Body of pancreas (tissue), 4 donors: ENCODE measurements around the gene LRRC56. TPM values are rescaled to one million over a fixed set of nuclear protein-coding genes. Genes with fewer than 3 reads are reported as not detected.

Experiments used
- ATAC-seq: fragments of 150-250 bp; one replicate; pipeline ENCODE4 v1.9.1; 2016
- DNase-seq, 4 donors: peaks; one replicate each; pipeline ENCODE4 v3.0.0-alpha.2; 2019
- H3K27ac ChIP-seq, 4 donors: fragments of 200-600 bp; sonication (generic); 1 replicate in 3 of 4; 2 replicates in 1 of 4; pipeline versions ENCODE4 v1.5.1 to v1.6.1; 2016 to 2019; ENCODE audit warnings: mild to moderate bottlenecking in 1 of 4, mixed read lengths in 1 of 4, moderate library complexity in 1 of 4
- H3K27me3 ChIP-seq, 2 donors: fragments of 200-600 bp; sonication (generic); one replicate each; pipeline ENCODE4 v1.6.0; 2016; ENCODE audit warnings: mild to moderate bottlenecking in 1 of 2
- H3K36me3 ChIP-seq, 2 donors: fragments of 200-600 bp; sonication (generic); replicated peaks in 1 of 2; 2 replicates each; pipeline ENCODE4 v1.5.1; 2016; ENCODE audit warnings: low read depth in 2 of 2; ENCODE audit not compliant: insufficient read depth in 1 of 2
- H3K4me1 ChIP-seq: fragments of 200-600 bp; sonication (generic); one replicate; pipeline ENCODE4 v1.6.0; 2016
- H3K4me3 ChIP-seq, 2 donors: fragments of 200-600 bp; sonication (generic); 1 replicate in 1 of 2; 2 replicates in 1 of 2; pipeline ENCODE4 v1.5.1; 2016 to 2019
- H3K9me3 ChIP-seq, 3 donors: fragments of 200-600 bp; sonication (generic); 1 replicate in 2 of 3; 2 replicates in 1 of 3; pipeline ENCODE4 v1.5.1; 2016
- POLR2A ChIP-seq, 3 donors: fragments of 450-650 bp; IDR thresholded peaks; one replicate each; pipeline ENCODE4 v1.6.1; 2016; ENCODE audit warnings: antibody characterized with exemption in 3 of 3, mild to moderate bottlenecking in 2 of 3
- WGBS, 2 donors: methylation state at CpG; one replicate each; pipeline ENCODE4 v1.1.5; 2017; 5-methylcytosine and 5-hydroxymethylcytosine counted together
- intact Hi-C: fragments of 100-400 bp; cut with DNase I; formaldehyde crosslinking; loops from one replicate; pipeline ENCODE4 v1.15.1; 2023
- total RNA-seq, 2 donors: library from RNA; depleted of rRNA; stranded (reverse); fragments of >200 nt; gene quantifications; one replicate each; pipeline ENCODE4 v1.1.0, GENCODE V29; 2016
- TF ChIP-seq, protein P1 (sequence below), 7 experiments: fragments of 450-650 bp in 4 of 7; fragments of 200-600 bp in 3 of 7; sonication (generic) in 3 of 7; IDR thresholded peaks; one replicate each; pipeline ENCODE4 v1.5.1; 2016 to 2019; ENCODE audit warnings: antibody characterized with exemption in 7 of 7

LRRC56 gene
- total RNA-seq, 2 donors from 2014 or later = 1.6 to 2.3 TPM

- no peak overlapping the region for H3K27ac ChIP-seq
- DNase-seq = no peak
- WGBS, 2 donors = 89 to 93% methylated on average over 20 to 31 of the region's 32 CpGs
- no peak for TF ChIP-seq POLR2A (IDR thresholded peaks at IDR 0.05)
- TF ChIP-seq, protein P1, sequence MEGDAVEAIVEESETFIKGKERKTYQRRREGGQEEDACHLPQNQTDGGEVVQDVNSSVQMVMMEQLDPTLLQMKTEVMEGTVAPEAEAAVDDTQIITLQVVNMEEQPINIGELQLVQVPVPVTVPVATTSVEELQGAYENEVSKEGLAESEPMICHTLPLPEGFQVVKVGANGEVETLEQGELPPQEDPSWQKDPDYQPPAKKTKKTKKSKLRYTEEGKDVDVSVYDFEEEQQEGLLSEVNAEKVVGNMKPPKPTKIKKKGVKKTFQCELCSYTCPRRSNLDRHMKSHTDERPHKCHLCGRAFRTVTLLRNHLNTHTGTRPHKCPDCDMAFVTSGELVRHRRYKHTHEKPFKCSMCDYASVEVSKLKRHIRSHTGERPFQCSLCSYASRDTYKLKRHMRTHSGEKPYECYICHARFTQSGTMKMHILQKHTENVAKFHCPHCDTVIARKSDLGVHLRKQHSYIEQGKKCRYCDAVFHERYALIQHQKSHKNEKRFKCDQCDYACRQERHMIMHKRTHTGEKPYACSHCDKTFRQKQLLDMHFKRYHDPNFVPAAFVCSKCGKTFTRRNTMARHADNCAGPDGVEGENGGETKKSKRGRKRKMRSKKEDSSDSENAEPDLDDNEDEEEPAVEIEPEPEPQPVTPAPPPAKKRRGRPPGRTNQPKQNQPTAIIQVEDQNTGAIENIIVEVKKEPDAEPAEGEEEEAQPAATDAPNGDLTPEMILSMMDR (IDR thresholded peaks at IDR 0.05) = no peak
- intact Hi-C loops = no loop called here
- no peaks in the 10 kb centered on the region for H3K9me3 ChIP-seq
- no peak overlapping the region for H3K4me3 ChIP-seq
- H3K27me3 ChIP-seq = no peaks in the 10 kb centered on the region
- H3K4me1 ChIP-seq = no peaks in the 10 kb centered on the region
- no peak for ATAC-seq
- H3K36me3 ChIP-seq = peaks cover 0 to 19% of the 10 kb centered on the region in 2 donors
Observed at GRCh38 chr11:492427-493226, 44.7 kb upstream of the LRRC56 start.

DNA sequence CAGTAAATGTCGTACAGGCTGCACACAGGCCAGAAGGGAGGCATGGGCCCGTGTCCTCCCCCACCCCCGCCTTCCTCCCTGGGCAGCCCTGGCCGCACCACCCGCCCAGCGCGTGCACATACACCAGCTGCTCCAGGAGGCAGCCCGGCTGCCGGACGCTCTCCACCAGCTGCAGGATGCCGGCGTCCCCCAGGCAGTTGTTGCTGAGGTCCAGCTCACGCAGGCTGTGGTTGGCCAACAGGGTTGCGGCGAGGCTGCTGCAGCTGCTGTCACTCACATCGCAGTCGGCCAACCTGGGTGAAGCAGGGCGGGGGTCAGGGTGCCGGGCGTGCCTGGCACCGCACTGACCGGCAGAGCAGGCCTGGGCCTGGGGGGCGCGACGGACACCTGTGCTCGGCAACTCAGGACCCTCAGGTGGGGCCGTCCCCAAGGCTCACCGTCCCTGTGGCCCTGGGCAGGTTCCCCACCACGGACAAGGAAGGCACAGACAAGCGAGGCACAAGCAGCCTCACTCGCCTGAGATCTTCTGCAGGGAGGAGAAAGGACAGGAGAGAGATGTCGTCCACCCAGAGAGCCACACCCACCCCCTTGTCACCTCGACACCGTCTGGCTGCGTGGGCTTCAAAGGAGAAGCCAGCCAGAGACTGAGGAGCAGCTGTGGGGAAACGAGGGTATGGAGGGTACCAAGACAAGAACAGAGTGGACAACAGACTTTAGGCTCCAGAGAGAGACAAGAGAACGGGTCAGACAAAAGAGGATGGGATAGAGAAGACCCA, 42.4 kb upstream of the LRRC56 start:
- Histone ChIP-seq H3K27me3 (no peaks in the 10 kb centered on the region), H3K36me3 (peaks cover 0 to 35% of the 10 kb centered on the region in 2 donors), H3K4me3 (no peak overlapping the region), H3K4me1 (no peaks in the 10 kb centered on the region), H3K9me3 (no peaks in the 10 kb centered on the region), H3K27ac (no peak overlapping the region)
- intact Hi-C loops = no loop called here
- TF ChIP-seq, protein P1 (IDR thresholded peaks at IDR 0.05) = no peak
- TF ChIP-seq POLR2A (IDR thresholded peaks at IDR 0.05) = no peak
- 89 to 90% methylated on average over 11 to 30 of the region's 37 CpGs for WGBS, 2 donors
- DNase-seq = no peak
- ATAC-seq = no peak

- no peaks in the 10 kb centered on the region for H3K27me3 ChIP-seq
- H3K4me3 ChIP-seq = no peak overlapping the region
- ATAC-seq = no peak
- peaks cover 0 to 41% of the 10 kb centered on the region in 2 donors for H3K36me3 ChIP-seq
- H3K27ac ChIP-seq = no peak overlapping the region
- WGBS, 2 donors = 77 to 80% methylated on average over 10 of the region's 10 CpGs
- intact Hi-C loops = no loop called here
- no peaks in the 10 kb centered on the region for H3K9me3 ChIP-seq
- TF ChIP-seq, protein P1 (IDR thresholded peaks at IDR 0.05) = no peak
- TF ChIP-seq POLR2A (IDR thresholded peaks at IDR 0.05) = no peak
- H3K4me1 ChIP-seq = no peaks in the 10 kb centered on the region
- DNase-seq = no peak
Observed at GRCh38 chr11:495537-495931, 41.8 kb upstream of the LRRC56 start.

GRCh38 chr11:496834-497564, 40.3 kb upstream of the LRRC56 start:
- intact Hi-C loops = no loop called here
- no peak for ATAC-seq
- Histone ChIP-seq H3K4me3 (no peak overlapping the region), H3K27ac (no peak overlapping the region), H3K36me3 (peaks cover 0 to 42% of the 10 kb centered on the region in 2 donors), H3K9me3 (no peaks in the 10 kb centered on the region), H3K4me1 (no peaks in the 10 kb centered on the region), H3K27me3 (no peaks in the 10 kb centered on the region)
- TF ChIP-seq, protein P1 (IDR thresholded peaks at IDR 0.05) = no peak
- TF ChIP-seq POLR2A (IDR thresholded peaks at IDR 0.05) = no peak
- WGBS, 2 donors = 92 to 95% methylated on average over 34 of the region's 34 CpGs
- DNase-seq = no peak
